Measurements from ENCODE around the gene CCDC93. TPM values are rescaled to one million over a fixed set of nuclear protein-coding genes. Genes with fewer than 3 reads are reported as not detected.

Gene CCDC93
- total RNA-seq, 6 experiments from 2014 or later = 12.5 to 15.9 (median 14.6) TPM

DNA sequence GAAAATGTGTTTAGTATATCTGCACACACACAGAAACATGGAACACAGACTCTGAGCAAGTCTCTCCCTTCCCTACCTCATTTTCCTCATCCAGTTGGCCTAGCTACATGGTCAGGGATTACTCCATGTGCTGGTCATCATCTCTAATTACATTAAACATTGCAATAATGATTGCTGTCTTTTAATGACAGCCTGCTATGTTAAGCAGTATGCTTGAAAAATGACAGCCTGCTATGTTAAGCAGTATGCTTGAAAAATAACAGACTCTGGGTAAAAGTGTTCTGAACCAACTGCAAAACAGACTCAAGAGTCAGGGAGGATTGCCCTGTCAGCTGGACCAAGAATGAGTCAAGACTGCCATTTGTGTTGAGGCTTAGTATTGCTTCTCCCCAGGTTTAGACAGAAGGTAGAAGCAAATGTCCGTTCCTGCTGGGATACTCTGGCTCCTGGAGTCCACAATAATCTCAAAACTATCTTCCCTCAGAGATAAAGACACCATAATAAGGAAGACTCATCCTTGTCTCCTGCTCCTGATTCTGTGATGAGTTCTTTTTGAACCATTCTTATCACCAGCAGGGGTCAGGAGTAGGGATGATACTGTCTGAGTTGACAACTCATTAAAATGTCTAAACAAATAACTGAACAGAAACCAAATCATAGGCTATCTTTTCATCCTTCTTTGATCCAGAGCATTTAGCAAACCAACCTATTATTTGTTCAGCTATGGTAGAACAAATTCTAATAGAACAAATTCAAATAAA is 57.7 kb downstream of the CCDC93 start:
- TF ChIP-seq, protein P1, sequence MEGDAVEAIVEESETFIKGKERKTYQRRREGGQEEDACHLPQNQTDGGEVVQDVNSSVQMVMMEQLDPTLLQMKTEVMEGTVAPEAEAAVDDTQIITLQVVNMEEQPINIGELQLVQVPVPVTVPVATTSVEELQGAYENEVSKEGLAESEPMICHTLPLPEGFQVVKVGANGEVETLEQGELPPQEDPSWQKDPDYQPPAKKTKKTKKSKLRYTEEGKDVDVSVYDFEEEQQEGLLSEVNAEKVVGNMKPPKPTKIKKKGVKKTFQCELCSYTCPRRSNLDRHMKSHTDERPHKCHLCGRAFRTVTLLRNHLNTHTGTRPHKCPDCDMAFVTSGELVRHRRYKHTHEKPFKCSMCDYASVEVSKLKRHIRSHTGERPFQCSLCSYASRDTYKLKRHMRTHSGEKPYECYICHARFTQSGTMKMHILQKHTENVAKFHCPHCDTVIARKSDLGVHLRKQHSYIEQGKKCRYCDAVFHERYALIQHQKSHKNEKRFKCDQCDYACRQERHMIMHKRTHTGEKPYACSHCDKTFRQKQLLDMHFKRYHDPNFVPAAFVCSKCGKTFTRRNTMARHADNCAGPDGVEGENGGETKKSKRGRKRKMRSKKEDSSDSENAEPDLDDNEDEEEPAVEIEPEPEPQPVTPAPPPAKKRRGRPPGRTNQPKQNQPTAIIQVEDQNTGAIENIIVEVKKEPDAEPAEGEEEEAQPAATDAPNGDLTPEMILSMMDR (IDR thresholded peaks at IDR 0.05) = peak in 2 of 4 donors; percentile 22 to 25
- TF ChIP-seq POLR2A (IDR thresholded peaks at IDR 0.05) = no peak
- no peaks in the 10 kb centered on the region for H3K27me3 ChIP-seq
- no peak overlapping the region for H3K4me3 ChIP-seq
- DNase-seq (no peak), ATAC-seq (peak in 1 of 4 donors; percentile 27)
- intact Hi-C loops (cut with DNase I) = no loop called here
- peaks cover 0 to 81% (median 22%) of the 10 kb centered on the region in 4 donors for H3K36me3 ChIP-seq
- 88% methylated on average over 1 of the region's 1 CpG for WGBS (ENCODE audit: insufficient coverage, low coverage, low lambda C conversion rate, missing lambda C conversion rate)
- no peak overlapping the region for H3K27ac ChIP-seq
- no peaks in the 10 kb centered on the region for H3K9me3 ChIP-seq
- no peaks in the 10 kb centered on the region for H3K4me1 ChIP-seq

DNA sequence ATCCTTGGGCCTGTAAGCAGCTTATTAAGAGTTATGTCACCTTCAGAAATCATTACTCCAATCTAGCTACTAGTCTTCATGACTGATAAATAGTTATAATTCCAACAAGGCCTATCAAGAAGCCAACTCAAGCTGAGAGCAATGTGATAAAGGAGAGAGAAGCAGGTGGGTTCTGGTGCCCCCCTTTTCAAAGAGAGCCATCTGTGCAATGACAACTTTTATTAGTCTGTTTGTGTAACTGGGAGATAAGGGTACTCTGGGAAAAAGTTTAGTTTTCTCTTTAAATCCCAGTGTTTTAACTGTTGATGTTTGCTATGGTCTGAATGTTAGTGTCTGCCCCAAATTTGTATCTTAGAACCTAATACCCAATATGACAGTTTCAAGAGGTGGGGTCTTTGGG is 60.6 kb downstream of the CCDC93 start:
- Histone ChIP-seq H3K4me1 (no peaks in the 10 kb centered on the region), H3K4me3 (no peak overlapping the region), H3K27me3 (no peaks in the 10 kb centered on the region), H3K36me3 (peaks cover 0 to 78% (median 29%) of the 10 kb centered on the region in 4 donors), H3K27ac (no peak overlapping the region), H3K9me3 (no peaks in the 10 kb centered on the region)
- intact Hi-C loops (cut with DNase I) = no loop called here
- ATAC-seq (no peak), DNase-seq (no peak)
- TF ChIP-seq POLR2A (IDR thresholded peaks at IDR 0.05) = no peak
- TF ChIP-seq, protein P1 (IDR thresholded peaks at IDR 0.05) = no peak

DNA sequence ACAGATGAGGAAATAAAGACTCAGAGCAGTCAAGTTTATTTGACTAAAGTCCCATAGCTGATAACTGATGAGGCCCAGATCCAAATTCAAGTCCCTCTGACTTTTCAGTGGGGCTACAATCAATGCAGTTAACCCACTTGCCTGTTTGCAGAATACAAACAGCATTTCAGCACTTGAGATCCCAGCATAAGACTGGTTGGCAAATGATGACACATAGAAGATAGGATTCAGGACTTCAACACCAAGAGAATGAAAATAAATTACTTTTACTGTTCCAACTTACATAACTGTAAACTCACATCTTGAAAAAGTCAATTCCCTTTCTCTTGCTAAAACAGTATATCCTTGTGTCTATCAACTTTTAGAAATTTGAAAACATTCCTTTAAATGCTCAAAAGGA is 61.2 kb downstream of the CCDC93 start:
- H3K27ac ChIP-seq = no peak overlapping the region
- intact Hi-C loops (cut with DNase I) = no loop called here
- DNase-seq (no peak), ATAC-seq (no peak)
- no peak overlapping the region for H3K4me3 ChIP-seq
- no peaks in the 10 kb centered on the region for H3K9me3 ChIP-seq
- no peaks in the 10 kb centered on the region for H3K27me3 ChIP-seq
- peaks cover 0 to 78% (median 29%) of the 10 kb centered on the region in 4 donors for H3K36me3 ChIP-seq
- H3K4me1 ChIP-seq = no peaks in the 10 kb centered on the region
- no peak for TF ChIP-seq POLR2A (IDR thresholded peaks at IDR 0.05)
- TF ChIP-seq, protein P1 (IDR thresholded peaks at IDR 0.05) = no peak

DNA sequence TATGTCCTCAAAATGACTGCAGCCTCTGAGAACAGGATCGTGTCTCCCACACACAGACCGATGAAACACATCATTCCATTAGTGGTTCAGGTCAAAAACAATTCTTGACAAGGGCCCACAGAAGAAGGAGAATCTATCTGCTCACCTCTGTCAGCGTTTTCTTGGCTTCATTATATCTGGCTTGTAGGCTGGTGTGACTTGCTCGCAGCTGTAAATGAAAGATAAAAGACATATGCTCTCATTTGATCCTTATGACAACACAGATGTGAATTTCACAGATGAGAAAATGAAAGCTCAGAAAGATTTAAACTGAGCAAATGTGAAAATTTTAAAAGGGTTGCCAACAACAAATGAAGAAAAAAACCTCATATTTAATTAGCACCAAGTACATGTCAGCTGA is 61.6 kb downstream of the CCDC93 start:
- intact Hi-C loops (cut with DNase I) = no loop called here
- Histone ChIP-seq H3K36me3 (peaks cover 0 to 76% (median 27%) of the 10 kb centered on the region in 4 donors), H3K27ac (no peak overlapping the region), H3K9me3 (no peaks in the 10 kb centered on the region), H3K4me1 (no peaks in the 10 kb centered on the region), H3K4me3 (no peak overlapping the region), H3K27me3 (no peaks in the 10 kb centered on the region)
- no peak for DNase-seq
- ATAC-seq = no peak
- TF ChIP-seq, protein P1 (IDR thresholded peaks at IDR 0.05) = no peak
- no peak for TF ChIP-seq POLR2A (IDR thresholded peaks at IDR 0.05)
- WGBS (ENCODE audit: insufficient coverage, low coverage, low lambda C conversion rate, missing lambda C conversion rate) = 95% methylated on average over 3 of the region's 4 CpGs
